Bronchial epithelial cell (primary cell): Measurements from ENCODE around the gene RGS9. TPM values are rescaled to one million over a fixed set of nuclear protein-coding genes. Genes with fewer than 3 reads are reported as not detected.
A peak's percentile ranks its signal among the peaks of the same experiment; 100 is the strongest.
"Not testable (repeated sequence)": the region's sequence is repeated elsewhere in the genome, so short reads cannot be mapped to it uniquely, and the experiment has no call there.

ENCODE experiments used
- DNase-seq: peaks from one replicate; pipeline ENCODE4 v3.0.0-alpha.2; 2010; ENCODE audit warnings: low read depth
- FAIRE-seq: peaks from 2 replicates; lab custom pipeline; 2011; peaks lifted over from hg19 to GRCh38; lab: Jason Lieb, UNC
- H3K27me3 ChIP-seq: 2 replicates; pipeline ENCODE4 v1.5.1; 2011; ENCODE audit warnings: low read length; ENCODE audit not compliant: control insufficient read depth, insufficient read depth
- H3K36me3 ChIP-seq: 2 replicates; pipeline ENCODE4 v1.5.1; 2011; ENCODE audit warnings: low read length; ENCODE audit not compliant: control insufficient read depth, insufficient read depth
- H3K4me3 ChIP-seq: 2 replicates; pipeline ENCODE4 v1.5.1; 2011; ENCODE audit warnings: mild to moderate bottlenecking, low read depth, low read length, control low read depth
- CTCF ChIP-seq: IDR thresholded peaks from 2 replicates; pipeline ENCODE4 v1.5.1; 2011; ENCODE audit warnings: mild to moderate bottlenecking, moderate library complexity, low read length, control low read depth, inconsistent platforms; ENCODE audit not compliant: insufficient read depth, severe bottlenecking
- total RNA-seq: library from RNA; depleted of rRNA; stranded (reverse); fragments of >200 nt; gene quantifications from 2 replicates; pipeline ENCODE4 v1.2.1, GENCODE V29; 2014

The RGS9 gene
- total RNA-seq, 1 donor from 2014 or later = 1.1 TPM

GRCh38 chr17:65108152-65108551, 29.0 kb upstream of the RGS9 start:
- Histone ChIP-seq H3K27me3 (no peaks in the 10 kb centered on the region), H3K4me3 (no peak overlapping the region), H3K36me3 (no peaks in the 10 kb centered on the region)
- DNase-seq (no peak), FAIRE-seq (no peak)
- TF ChIP-seq CTCF = no peak

- FAIRE-seq = no peak
- H3K36me3 ChIP-seq = no peaks in the 10 kb centered on the region
- TF ChIP-seq CTCF = no peak
- no peaks in the 10 kb centered on the region for H3K27me3 ChIP-seq
- no peak overlapping the region for H3K4me3 ChIP-seq
- DNase-seq = no peak
Measured at GRCh38 chr17:65109543-65109942, 27.6 kb upstream of the RGS9 start.

GRCh38 chr17:65109990-65110680, 27.0 kb upstream of the RGS9 start:
- no peaks in the 10 kb centered on the region for H3K36me3 ChIP-seq
- no peak for TF ChIP-seq CTCF
- no peak overlapping the region for H3K4me3 ChIP-seq
- DNase-seq (peak; percentile 52), FAIRE-seq (no peak)
- no peaks in the 10 kb centered on the region for H3K27me3 ChIP-seq

- Histone ChIP-seq H3K4me3 (no peak overlapping the region), H3K36me3 (no peaks in the 10 kb centered on the region), H3K27me3 (no peaks in the 10 kb centered on the region)
- TF ChIP-seq CTCF = no peak
- FAIRE-seq (peak; percentile 36), DNase-seq (no peak)
Measured at GRCh38 chr17:65115839-65116238, 21.3 kb upstream of the RGS9 start.

GRCh38 chr17:65116515-65116914, 20.7 kb upstream of the RGS9 start:
- not testable (repeated sequence) for H3K4me3 ChIP-seq, H3K27me3 ChIP-seq, H3K36me3 ChIP-seq, DNase-seq, FAIRE-seq

- Histone ChIP-seq H3K4me3 (no peak overlapping the region), H3K27me3 (no peaks in the 10 kb centered on the region), H3K36me3 (no peaks in the 10 kb centered on the region)
- FAIRE-seq (no peak), DNase-seq (no peak)
- TF ChIP-seq CTCF = no peak
Measured at GRCh38 chr17:65117384-65118035, 19.7 kb upstream of the RGS9 start.
